Right renal cortex interstitium (tissue), 3 donors: Measurements from ENCODE around the gene CXCL13. TPM values are rescaled to one million over a fixed set of nuclear protein-coding genes. Genes with fewer than 3 reads are reported as not detected.
A peak's percentile ranks its signal among the peaks of the same experiment; 100 is the strongest.
"Not testable (repeated sequence)": the region's sequence is repeated elsewhere in the genome, so short reads cannot be mapped to it uniquely, and the experiment has no call there.

Experiments used
- DNase-seq, 3 donors: peaks; one replicate each; pipeline ENCODE4 v3.0.0-alpha.2; 2013; ENCODE audit warnings: low read depth in 3 of 3, low spot score in 2 of 3
- polyA plus RNA-seq, 3 donors: library from polyadenylated mRNA; unstranded; fragments of 120-200 nt; gene quantifications; one replicate each; pipeline ENCODE4 v1.2.1, GENCODE V29; 2013; ENCODE audit not compliant: insufficient read length in 3 of 3

CXCL13 gene
- polyA plus RNA-seq, 3 donors, result 0.44 to 1.0 (median 0.90) TPM

- DNase-seq, result no peak
These were observed 4.8 kb upstream of the CXCL13 start for GRCh38 chr4:77600521-77601451.

DNA sequence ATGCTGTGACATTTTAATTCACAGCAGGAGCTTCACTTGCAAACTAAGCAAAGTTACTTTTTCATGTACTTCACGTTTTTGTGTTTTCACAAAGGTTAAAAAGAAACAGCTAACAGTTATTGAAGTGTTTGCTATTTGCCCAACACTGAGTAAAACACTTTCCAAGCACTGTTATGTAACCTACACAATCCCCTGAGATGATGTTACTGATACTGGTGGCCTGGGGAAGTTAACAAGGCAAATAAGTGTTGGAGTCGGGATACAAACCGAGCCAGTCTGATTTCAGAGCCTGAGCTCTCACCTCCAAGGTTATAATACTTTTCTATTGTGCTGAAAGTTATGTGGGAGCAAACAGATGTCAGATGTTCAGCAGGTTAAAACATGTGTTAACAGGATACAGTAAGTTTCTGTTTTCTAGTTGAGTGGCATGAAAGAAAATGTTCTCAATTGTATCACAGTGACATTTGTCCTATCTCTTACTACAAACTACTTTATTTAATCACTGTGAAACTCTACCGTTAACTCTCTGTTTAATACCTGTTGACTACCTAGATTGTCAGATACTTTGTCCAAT is 3.9 kb upstream of the CXCL13 start:
- no peak for DNase-seq

DNA sequence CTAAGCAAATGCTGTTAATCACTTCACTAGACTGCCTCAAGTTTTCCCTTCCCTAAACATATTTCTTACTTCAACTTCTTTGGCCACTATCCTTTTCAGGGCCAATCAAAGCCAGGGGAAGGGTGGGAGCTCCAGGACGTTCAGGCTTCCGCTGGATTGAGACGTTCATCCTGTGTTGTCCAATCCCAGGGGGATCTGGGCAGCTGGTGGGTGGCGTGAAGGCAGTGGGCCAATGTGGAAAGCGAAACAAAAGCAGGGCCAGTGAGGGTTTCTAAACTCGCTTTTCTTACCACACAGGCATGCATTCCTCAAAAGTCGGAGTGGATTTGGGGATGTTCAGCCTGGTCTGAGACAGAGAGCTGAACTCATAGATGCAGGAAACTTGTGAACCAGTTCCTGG is 7.6 kb downstream of the CXCL13 start:
- DNase-seq, result no peak

DNA sequence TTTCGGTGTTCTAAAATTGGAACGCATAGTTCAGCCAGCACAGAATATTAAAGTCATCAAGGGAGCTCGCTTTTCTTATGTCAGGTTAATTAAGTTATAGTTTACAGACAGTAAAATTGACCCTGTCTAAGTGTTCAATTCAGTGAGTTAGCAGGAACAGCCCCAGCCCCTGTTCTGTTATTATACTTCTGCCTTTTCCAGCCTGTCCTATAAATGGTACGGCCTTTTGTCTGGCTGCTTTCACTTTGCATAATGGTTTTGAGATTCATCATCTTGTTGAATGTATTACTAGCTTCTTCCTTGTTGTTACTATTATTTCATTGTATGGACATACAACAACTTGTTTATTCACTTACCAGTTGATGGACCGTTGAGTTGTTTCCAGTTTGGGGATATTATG is 9.5 kb downstream of the CXCL13 start:
- no peak for DNase-seq

GRCh38 chr4:77617203-77617602 is 11.6 kb downstream of the CXCL13 start:
- no peak for DNase-seq

- DNase-seq, result peak; percentile 54 to 61 (median 58)
These were observed 13.0 kb downstream of the CXCL13 start for GRCh38 chr4:77618383-77619241.

DNA sequence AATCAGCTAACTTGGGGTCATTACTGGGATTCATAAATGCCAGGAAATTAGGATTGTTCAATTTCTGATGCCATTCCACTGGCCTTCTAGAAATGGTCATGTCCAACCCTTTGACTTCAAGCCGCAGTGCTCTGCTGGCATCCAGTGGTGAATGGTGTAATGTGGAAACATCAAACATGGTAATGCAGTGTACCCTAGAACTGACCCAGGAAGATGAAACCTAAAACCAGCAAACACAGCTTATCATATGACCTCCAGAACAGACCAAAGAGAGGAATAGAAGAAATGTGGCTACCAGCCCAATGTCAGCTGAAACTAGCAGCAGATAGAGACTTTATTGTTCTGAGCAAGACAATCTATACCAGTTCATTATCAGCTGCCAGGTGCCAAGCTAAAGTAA is 13.8 kb downstream of the CXCL13 start:
- DNase-seq, result no peak

DNA sequence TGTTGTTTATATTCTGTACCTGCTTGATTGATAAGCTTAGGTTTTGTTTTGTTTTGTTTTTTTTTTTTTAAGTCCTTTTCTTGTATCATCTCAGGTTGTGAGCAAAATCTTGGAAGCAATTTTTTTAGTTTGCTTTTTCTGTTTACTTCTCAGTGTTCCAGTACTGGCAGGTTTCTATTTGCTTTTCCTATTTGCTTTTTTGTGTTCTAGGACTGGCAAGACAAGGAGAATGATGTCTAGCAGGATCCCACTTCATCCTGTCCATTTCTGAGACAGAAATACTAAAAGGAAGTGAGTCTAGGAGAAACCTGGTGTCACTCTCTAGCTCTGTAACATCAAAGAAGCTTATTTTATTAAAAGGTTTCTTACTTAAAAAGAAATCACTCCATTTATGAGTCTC is 15.6 kb downstream of the CXCL13 start:
- DNase-seq, result no peak

DNA sequence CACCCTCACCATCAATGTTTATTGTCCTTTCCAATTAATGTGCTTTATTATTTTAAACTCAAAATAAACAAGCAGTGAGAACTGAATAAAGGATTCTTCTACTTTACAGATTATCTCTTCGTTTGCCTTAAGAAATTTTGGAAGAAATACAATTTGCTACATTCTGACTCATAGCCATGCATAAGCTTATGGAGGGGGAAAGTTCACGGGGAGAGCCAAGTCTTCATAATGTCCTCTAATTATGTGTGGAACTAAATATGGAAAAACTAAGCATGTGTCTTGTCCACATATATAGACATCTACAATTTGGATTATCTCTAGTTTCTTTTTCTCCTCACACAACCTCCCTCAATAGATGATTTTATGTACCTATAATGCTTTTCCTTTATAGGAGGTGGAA is 17.5 kb downstream of the CXCL13 start:
- DNase-seq, result no peak

DNA sequence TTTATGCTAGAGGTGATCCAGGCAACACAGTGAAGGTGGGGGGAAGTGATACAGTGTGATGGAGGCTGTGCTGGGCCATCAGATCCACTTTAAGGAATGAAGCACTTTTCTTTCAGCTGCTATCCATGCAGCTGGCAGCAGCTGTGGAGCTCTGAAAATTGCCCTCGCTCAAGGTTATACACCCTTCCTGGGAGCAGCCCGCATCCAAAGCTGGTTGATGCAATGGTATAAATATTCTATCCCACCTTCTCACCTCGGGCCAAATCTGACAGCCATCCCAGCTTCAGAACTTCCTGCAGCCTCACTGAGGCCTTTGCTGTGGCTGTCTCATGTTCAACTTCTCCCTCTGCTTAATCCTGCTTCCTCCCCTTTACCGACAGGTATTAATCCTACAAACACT is 18.6 kb downstream of the CXCL13 start:
- no peak for DNase-seq

DNA sequence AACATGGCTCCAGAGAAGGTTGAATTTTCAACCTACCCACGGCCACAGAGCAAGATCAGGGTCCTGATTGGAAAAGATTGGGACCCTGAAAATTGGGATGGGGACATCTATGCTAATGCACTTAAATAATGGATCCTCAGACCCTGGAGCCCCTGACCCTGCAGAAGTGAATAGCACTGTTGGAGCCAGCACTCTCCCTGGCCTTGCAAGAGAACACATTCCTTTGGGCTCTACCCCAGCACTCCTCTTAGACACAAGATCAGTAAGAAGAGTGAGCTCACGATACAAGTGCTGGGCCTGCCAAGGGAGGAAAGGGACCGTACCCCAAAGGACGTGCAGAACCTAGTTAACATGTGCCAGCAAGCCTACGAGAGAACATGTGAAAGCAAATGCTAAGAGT is 19.9 kb downstream of the CXCL13 start:
- DNase-seq, result no peak

- no peak for DNase-seq
These were observed 24.3 kb downstream of the CXCL13 start for GRCh38 chr4:77629885-77630284.

DNA sequence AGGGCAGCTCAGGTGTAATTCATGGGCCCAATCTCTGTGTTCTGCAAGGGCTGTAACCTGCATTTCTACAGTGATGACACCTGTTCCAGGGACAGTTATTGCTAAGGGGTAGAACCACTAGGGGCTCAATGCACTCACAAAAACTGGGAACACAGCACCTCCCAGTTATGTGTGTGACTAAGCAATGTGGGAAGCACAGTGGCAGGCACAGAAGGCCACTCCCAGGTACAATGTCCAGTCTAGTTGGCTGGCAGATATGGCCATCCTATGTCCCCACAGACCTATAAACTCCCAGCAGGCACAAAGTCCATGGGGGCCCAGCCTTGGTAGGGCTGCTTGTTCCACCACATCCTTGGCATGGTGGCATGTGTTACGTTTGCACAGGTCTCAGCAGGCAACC is 25.7 kb downstream of the CXCL13 start:
- no peak for DNase-seq

GRCh38 chr4:77634132-77634785 is 28.6 kb downstream of the CXCL13 start:
- DNase-seq, result no peak

DNA sequence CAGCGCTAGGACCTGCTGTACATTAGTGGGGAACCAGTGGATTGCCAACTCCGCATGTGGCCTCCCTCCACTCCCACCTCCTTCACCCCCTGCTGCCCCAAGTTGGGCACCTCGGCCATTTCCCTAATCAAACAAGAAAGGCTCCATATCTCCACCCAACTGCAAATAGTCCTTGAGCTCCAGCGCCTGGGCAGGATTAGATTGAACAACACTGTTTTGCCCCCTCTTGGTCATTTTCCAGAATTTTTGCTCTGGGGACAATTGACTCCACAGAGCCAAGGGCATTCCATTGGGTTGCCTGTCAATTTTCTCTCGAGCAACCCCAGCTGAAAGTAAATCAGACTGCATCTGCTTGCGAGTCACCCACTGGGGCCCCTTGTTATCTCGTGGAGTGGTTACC is 29.6 kb downstream of the CXCL13 start:
- no peak for DNase-seq

DNA sequence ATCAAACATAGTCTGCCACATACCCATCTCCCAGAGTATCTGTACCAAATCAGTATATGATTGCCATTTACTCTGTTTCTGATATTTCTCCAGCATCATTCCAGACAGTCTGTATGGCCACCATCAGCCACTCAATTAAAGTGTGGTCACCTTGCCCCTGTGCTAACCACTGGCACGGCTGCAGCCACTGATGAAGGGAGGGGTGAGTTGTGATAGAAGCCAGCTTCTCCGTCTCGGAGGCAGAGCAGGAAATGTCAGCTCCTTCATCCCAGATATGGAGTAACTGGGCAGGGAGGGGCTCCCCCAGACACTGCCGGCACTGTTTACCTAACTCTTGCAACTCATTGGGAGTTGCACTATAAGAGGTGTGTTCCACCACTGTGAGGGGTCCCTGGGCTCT is 30.3 kb downstream of the CXCL13 start:
- DNase-seq, result no peak

DNA sequence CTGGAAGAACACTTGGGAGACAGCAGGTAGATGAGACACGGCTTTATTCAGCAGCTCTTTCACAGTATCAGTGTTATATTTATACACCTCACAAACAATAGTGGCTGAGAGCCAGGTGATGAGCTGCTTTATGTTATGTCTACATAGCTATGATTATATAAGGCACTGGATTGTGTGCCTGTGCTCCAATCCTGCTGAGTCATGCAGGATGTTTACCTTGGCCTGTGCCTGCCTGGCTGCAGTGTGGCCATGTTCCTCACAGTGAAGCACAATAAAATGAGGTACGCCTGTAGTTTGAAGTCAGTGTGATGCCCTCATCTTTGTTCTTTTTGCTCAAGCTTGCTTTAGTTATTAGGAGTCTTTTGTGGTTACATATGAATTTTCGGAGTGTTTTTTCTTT is 31.3 kb downstream of the CXCL13 start:
- no peak for DNase-seq

DNA sequence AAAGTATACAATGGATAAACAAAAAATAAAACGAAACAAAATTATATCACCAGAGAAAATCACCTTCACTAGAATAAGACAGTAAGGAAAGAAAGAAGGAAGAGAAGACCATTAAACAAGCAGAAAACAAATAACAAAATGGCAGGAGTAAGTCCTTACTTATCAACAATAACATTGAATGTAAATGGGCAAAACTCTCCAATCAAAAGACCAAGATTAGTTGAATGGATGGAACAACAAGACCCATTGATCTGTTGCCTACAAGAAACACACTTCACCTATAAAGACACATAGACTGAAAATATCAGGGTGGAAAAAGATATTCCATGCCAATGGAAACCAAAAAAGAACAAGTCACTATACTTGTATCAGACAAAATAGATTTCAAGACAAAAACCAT is 38.4 kb downstream of the CXCL13 start:
- not testable (repeated sequence) for DNase-seq

DNA sequence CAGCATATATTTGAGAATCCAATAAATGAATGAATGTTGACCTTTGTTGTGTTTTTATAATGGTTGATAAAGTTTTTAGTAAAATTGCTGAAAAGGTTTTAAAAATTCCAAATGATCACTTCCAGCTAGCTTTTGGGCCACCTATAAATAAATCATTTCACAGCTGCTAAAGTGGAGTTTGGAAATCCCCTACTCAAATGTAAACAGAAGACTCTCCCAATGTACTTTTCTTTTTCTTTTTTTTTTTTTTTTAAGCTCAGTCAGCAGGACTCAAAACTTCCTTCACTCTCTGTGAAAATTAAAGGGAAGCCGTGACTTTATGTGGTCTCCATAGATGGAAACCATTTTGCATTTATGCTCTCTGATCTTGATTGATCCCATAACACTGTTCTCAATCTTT is 45.2 kb downstream of the CXCL13 start:
- DNase-seq, result no peak

DNA sequence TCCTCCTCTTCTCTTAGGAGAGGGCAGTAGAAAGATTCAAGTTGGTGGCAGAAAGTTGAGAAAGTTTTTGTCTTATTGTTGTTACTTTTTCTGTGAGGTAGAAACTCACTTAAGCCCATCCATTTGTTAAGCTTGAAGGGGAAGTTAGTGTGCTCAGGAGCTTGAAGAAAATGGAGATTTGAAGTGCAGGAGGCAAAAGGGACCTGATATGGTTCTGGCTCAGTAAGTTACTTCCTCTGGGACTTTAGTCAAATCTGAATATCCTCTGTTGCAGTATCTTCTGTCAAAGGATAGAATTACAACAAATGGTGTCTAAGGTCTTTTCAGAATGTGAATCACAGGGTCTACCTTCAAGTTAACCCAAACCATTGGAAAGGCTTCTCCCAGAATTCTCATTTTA is 46.2 kb downstream of the CXCL13 start:
- DNase-seq, result no peak
